Measurements from ENCODE around the gene KCNQ1. TPM values are rescaled to one million over a fixed set of nuclear protein-coding genes. Genes with fewer than 3 reads are reported as not detected.

KCNQ1 gene
- total and polyA plus RNA-seq, 2 donors (not counting 1 experiment from before 2014, with no cell fraction given) = not detected

DNA sequence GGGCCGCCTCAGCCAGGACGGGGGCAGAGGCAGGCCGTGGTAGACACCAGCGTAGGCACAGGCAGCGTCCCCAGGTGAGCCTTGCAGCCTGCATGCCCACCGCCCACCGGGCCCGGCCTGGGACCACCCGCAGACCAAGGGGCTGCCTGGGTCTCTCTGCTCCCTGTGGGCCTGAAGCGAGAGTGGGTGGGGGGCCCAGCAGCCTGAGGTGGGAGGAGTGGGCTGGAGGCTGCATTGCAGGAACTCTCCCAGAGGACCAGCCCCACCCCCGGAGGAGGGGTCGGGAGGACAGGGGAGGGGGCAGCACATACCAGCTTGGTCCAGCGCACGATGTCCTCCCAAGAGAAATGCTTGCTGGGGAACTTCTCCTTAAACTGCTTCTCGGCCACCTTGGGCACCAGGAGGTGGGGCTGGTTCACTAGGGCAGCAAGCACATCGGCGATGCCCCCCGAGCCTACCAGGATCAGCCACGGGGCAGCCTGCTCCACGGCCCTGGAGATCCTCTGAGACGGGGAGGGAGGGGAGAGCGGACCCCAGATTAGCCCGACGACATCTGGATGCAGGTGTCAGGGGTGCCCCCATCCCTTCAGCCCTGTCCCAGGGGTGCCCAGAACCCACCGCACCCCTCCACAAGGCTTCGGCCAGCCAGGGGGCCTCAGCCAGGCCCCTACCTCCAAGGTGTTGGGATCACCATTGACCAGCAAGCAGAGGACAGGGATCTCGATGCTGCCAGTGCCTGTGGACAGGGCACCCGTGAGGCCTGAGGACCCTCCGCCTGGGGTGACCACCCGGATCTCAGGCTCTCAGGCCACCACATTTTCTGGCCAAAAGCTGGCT lies 26.7 kb upstream of the KCNQ1 start:
- H3K36me3 ChIP-seq (ENCODE audit: control insufficient read depth, insufficient read depth, low read length) = no peaks in the 10 kb centered on the region
- no peak overlapping the region for H3K4me3 ChIP-seq (replicated peaks in 1 of 4; ENCODE audit: control extremely low read depth in 1 of 4, insufficient read depth in 1 of 4, low read depth in 3 of 4, low read length in 4 of 4)
- H3K9ac ChIP-seq (ENCODE audit: insufficient read depth, low read length) = no peak overlapping the region
- H3K4me2 ChIP-seq (ENCODE audit: extremely low read depth, insufficient read depth, low read length) = no peak overlapping the region
- H3K9me3 ChIP-seq (ENCODE audit: control insufficient read depth, insufficient read depth, low read depth, low read length) = no peaks in the 10 kb centered on the region
- no peaks in the 10 kb centered on the region for H3K79me2 ChIP-seq (ENCODE audit: control insufficient read depth, insufficient read depth, low read length)
- no peak overlapping the region for H2AFZ ChIP-seq (ENCODE audit: low read length)
- no peak for TF ChIP-seq EZH2 (IDR thresholded peaks at IDR 0.05; ENCODE audit: low read length, missing control alignments)
- TF ChIP-seq, protein P1, sequence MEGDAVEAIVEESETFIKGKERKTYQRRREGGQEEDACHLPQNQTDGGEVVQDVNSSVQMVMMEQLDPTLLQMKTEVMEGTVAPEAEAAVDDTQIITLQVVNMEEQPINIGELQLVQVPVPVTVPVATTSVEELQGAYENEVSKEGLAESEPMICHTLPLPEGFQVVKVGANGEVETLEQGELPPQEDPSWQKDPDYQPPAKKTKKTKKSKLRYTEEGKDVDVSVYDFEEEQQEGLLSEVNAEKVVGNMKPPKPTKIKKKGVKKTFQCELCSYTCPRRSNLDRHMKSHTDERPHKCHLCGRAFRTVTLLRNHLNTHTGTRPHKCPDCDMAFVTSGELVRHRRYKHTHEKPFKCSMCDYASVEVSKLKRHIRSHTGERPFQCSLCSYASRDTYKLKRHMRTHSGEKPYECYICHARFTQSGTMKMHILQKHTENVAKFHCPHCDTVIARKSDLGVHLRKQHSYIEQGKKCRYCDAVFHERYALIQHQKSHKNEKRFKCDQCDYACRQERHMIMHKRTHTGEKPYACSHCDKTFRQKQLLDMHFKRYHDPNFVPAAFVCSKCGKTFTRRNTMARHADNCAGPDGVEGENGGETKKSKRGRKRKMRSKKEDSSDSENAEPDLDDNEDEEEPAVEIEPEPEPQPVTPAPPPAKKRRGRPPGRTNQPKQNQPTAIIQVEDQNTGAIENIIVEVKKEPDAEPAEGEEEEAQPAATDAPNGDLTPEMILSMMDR (conservative IDR thresholded peaks at IDR 0.05 in 1 of 2, IDR thresholded peaks at IDR 0.05 in 1 of 2; ENCODE audit: low read depth in 1 of 2, low read length in 2 of 2) = no peak
- no peaks in the 10 kb centered on the region for H3K4me1 ChIP-seq (ENCODE audit: control insufficient read depth, extremely low read depth, insufficient read depth, low read length)
- no peak for DNase-seq (ENCODE audit: low read depth in 2 of 2)
- no peak overlapping the region for H3K27ac ChIP-seq (ENCODE audit: insufficient read depth, low read length)
- H3K27me3 ChIP-seq (ENCODE audit: control insufficient read depth, insufficient read depth, low read length) = no peaks in the 10 kb centered on the region
- no peaks in the 10 kb centered on the region for H4K20me1 ChIP-seq (ENCODE audit: control insufficient read depth, extremely low read depth, insufficient read depth, low read length)

DNA sequence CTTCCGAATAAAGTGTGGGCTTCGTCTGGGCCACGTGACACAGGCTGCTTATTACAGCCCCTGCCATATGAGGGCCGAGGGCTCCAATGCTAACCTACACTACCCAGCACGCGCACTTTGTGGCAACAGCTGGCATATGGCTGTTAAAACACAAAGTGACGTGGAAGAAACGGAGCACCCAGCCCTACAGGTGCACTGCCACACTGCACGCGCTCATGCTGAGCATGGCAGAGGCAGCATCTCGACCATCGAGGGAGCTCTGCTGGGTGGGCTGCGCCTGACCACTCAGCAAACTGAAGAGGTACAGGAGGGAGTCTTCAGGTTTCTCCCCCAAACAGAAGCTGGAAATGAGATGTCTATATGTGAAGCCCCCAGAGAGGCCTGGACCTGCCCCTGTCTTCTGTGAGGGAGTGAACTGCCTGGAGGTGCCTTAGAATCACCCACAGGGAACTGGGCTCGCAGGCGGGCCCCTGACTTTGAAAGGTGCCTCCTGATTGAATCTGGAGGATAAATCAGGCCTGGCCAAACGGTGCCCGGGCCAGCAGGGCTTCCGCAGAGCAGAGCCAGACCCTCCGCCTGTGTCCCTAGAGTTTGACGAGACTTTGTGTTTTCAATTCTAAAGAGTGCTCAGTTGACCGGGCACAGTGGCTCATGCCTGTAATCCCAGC lies 26.0 kb upstream of the KCNQ1 start:
- H3K27me3 ChIP-seq (ENCODE audit: control insufficient read depth, insufficient read depth, low read length) = no peaks in the 10 kb centered on the region
- no peak for DNase-seq (ENCODE audit: low read depth in 2 of 2)
- H3K27ac ChIP-seq (ENCODE audit: insufficient read depth, low read length) = no peak overlapping the region
- H3K4me2 ChIP-seq (ENCODE audit: extremely low read depth, insufficient read depth, low read length) = no peak overlapping the region
- H3K9me3 ChIP-seq (ENCODE audit: control insufficient read depth, insufficient read depth, low read depth, low read length) = no peaks in the 10 kb centered on the region
- H3K36me3 ChIP-seq (ENCODE audit: control insufficient read depth, insufficient read depth, low read length) = no peaks in the 10 kb centered on the region
- no peaks in the 10 kb centered on the region for H3K4me1 ChIP-seq (ENCODE audit: control insufficient read depth, extremely low read depth, insufficient read depth, low read length)
- H4K20me1 ChIP-seq (ENCODE audit: control insufficient read depth, extremely low read depth, insufficient read depth, low read length) = no peaks in the 10 kb centered on the region
- H3K9ac ChIP-seq (ENCODE audit: insufficient read depth, low read length) = no peak overlapping the region
- H3K4me3 ChIP-seq (replicated peaks in 1 of 4; ENCODE audit: control extremely low read depth in 1 of 4, insufficient read depth in 1 of 4, low read depth in 3 of 4, low read length in 4 of 4) = no peak overlapping the region
- TF ChIP-seq, protein P1 (conservative IDR thresholded peaks at IDR 0.05 in 1 of 2, IDR thresholded peaks at IDR 0.05 in 1 of 2; ENCODE audit: low read depth in 1 of 2, low read length in 2 of 2) = no peak
- no peaks in the 10 kb centered on the region for H3K79me2 ChIP-seq (ENCODE audit: control insufficient read depth, insufficient read depth, low read length)
- H2AFZ ChIP-seq (ENCODE audit: low read length) = no peak overlapping the region

DNA sequence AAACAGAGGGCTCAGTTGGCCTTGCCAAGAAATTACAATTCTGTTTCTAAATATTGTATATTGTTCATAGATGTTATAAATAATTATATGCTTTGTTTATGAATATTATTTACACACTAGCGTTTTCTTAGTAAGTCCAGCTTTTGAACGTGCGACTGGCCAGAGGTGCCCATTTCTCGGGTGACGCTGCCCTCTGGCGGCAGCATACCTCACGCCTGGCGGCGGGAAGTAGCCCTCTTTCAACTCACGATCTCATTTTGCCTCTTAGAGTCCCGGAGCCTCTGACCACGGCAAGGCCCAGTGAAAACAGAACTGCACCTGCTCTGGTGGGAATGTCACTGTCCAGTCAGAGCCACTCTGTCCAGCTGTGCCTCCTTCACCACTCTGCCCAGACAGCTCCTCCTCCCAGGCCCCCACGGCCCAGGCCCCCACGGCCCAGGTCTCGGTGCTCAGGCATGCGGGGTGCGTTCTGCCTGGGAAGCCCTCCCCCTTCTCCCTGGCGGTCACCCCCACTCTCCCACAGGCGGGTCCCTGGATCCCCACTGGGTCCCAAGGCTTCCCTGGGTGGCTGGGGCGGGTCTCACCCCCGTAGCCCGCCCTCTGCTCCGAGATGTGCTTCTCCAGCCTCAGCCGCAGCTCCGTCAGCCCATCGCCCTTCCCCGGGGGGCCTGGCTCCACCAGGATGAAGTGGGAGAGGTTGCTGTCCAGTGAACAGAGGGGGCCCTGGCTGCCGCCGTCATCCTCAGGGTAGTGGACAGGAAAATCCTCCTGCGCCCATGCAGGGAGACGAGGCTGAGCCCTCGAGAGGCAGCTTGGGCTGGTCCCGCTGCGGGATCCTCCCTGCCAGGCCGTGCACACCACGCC lies 24.9 kb upstream of the KCNQ1 start:
- no peaks in the 10 kb centered on the region for H3K79me2 ChIP-seq (ENCODE audit: control insufficient read depth, insufficient read depth, low read length)
- H4K20me1 ChIP-seq (ENCODE audit: control insufficient read depth, extremely low read depth, insufficient read depth, low read length) = no peaks in the 10 kb centered on the region
- no peaks in the 10 kb centered on the region for H3K27me3 ChIP-seq (ENCODE audit: control insufficient read depth, insufficient read depth, low read length)
- TF ChIP-seq, protein P1 (conservative IDR thresholded peaks at IDR 0.05 in 1 of 2, IDR thresholded peaks at IDR 0.05 in 1 of 2; ENCODE audit: low read depth in 1 of 2, low read length in 2 of 2) = peak; percentile 86 to 88
- no peak for TF ChIP-seq EZH2 (IDR thresholded peaks at IDR 0.05; ENCODE audit: low read length, missing control alignments)
- no peaks in the 10 kb centered on the region for H3K9me3 ChIP-seq (ENCODE audit: control insufficient read depth, insufficient read depth, low read depth, low read length)
- H3K27ac ChIP-seq (ENCODE audit: insufficient read depth, low read length) = no peak overlapping the region
- peak overlapping the region; percentile 54 for H2AFZ ChIP-seq (ENCODE audit: low read length)
- DNase-seq (ENCODE audit: low read depth in 2 of 2) = peak; percentile 62 to 85
- H3K4me2 ChIP-seq (ENCODE audit: extremely low read depth, insufficient read depth, low read length) = no peak overlapping the region
- H3K36me3 ChIP-seq (ENCODE audit: control insufficient read depth, insufficient read depth, low read length) = no peaks in the 10 kb centered on the region
- H3K9ac ChIP-seq (ENCODE audit: insufficient read depth, low read length) = no peak overlapping the region
- H3K4me1 ChIP-seq (ENCODE audit: control insufficient read depth, extremely low read depth, insufficient read depth, low read length) = no peaks in the 10 kb centered on the region
- no peak overlapping the region for H3K4me3 ChIP-seq (replicated peaks in 1 of 4; ENCODE audit: control extremely low read depth in 1 of 4, insufficient read depth in 1 of 4, low read depth in 3 of 4, low read length in 4 of 4)

All from fibroblast of lung (primary cell).